AG09309 (cell line): ENCODE data around the gene MINDY3.

Experiments used
- DNase-seq: peaks from one replicate; pipeline ENCODE4 v3.0.0-alpha.2; 2010; ENCODE audit warnings: low read depth
- H3K4me3 ChIP-seq: 2 replicates; pipeline ENCODE4 v1.5.1; 2011; ENCODE audit warnings: mild to moderate bottlenecking, low read depth, low read length, moderate library complexity; ENCODE audit not compliant: control insufficient read depth
- CTCF ChIP-seq: IDR thresholded peaks from 2 replicates; pipeline ENCODE4 v1.5.1; 2011; ENCODE audit warnings: mild to moderate bottlenecking, low read depth, low read length, inconsistent platforms; ENCODE audit not compliant: insufficient read depth, control insufficient read depth; ENCODE audit errors: missing control alignments

MINDY3 gene

GRCh38 chr10:15751046-15751445 is 109.3 kb downstream of the MINDY3 start:
- H3K4me3 ChIP-seq, result no peak overlapping the region
- no peak for DNase-seq
- TF ChIP-seq CTCF, result no peak

GRCh38 chr10:15748126-15748525 is 112.2 kb downstream of the MINDY3 start:
- TF ChIP-seq CTCF, result no peak
- no peak for DNase-seq
- no peak overlapping the region for H3K4me3 ChIP-seq

GRCh38 chr10:15747632-15748031 is 112.7 kb downstream of the MINDY3 start:
- H3K4me3 ChIP-seq, result no peak overlapping the region
- TF ChIP-seq CTCF, result no peak

GRCh38 chr10:15745751-15746150 is 114.6 kb downstream of the MINDY3 start:
- no peak for DNase-seq
- H3K4me3 ChIP-seq, result no peak overlapping the region
- no peak for TF ChIP-seq CTCF

More at GRCh38 chr10:15747632-15748031, 112.7 kb downstream of the MINDY3 start:
- no peak for DNase-seq

- H3K4me3 ChIP-seq, result no peak overlapping the region
- DNase-seq, result no peak
- TF ChIP-seq CTCF, result peak; percentile 59
These were observed 116.0 kb downstream of the MINDY3 start for GRCh38 chr10:15744217-15744865.

GRCh38 chr10:15743443-15743842 is 116.9 kb downstream of the MINDY3 start:
- no peak overlapping the region for H3K4me3 ChIP-seq

More at GRCh38 chr10:15743443-15743842, 116.9 kb downstream of the MINDY3 start:
- no peak for TF ChIP-seq CTCF
- no peak for DNase-seq
